Smooth muscle cell of the coronary artery (primary cell): ENCODE measurements around the gene CST11. TPM values are rescaled to one million over a fixed set of nuclear protein-coding genes. Genes with fewer than 3 reads are reported as not detected.

Experiments
- total RNA-seq: library from RNA; depleted of rRNA; stranded (reverse); fragments of >200 nt; gene quantifications from 2 replicates; pipeline ENCODE4 v1.2.3, GENCODE V29; 2014; ENCODE audit warnings: low replicate concordance

Gene CST11, protein sequence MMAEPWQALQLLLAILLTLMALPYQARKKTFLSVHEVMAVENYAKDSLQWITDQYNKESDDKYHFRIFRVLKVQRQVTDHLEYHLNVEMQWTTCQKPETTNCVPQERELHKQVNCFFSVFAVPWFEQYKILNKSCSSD
- not detected in 2 replicates for total RNA-seq

DNA sequence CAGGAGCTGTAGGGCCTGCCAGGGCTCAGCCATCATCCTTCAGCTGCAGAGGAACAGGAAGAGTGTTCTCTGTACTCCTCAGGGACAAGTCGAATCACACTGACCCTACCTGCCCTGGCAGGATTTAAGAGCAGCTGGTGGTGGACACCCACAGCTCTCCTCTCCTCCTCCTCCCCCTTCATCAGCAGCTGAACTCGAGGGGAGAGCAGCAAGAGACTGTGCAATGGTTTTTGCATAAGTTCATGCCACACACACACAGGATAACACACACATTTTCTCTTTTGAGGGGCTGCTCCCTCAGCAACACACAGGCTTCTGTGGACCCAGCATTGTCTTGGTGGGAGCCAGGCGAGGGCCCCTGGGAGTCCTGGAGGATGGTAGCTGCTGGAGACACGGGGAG is at the start of gene CST11:
CST11 (minus strand) TSS at position 101 of the 400 bp plus-strand sequence; CDS start at position 36, 65 bp downstream.

DNA sequence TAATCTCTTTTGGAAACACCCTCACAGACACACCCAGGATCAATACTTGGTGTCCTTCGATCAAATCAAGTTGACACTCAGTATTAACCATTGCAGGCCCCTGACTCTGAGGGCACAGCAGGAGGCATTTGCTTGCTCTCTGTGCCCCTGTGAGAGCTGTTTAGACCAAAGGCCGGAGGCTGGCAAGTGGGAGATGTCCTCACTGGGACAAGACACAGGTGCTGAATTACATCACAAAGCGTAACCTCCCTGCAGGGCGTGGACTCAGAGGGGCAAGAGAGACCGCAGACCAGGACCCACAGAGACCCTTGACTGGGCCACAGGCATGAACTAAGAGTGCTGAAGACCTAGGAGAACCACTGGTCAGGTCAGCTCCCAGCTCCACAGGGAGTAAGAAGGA is 38.1 kb upstream of the CST11 start, which contains the start of gene CST8:
CST8 (plus strand) TSS at position 301 of the 400 bp plus-strand sequence. CDS start 551 bp downstream, outside the sequence.

DNA sequence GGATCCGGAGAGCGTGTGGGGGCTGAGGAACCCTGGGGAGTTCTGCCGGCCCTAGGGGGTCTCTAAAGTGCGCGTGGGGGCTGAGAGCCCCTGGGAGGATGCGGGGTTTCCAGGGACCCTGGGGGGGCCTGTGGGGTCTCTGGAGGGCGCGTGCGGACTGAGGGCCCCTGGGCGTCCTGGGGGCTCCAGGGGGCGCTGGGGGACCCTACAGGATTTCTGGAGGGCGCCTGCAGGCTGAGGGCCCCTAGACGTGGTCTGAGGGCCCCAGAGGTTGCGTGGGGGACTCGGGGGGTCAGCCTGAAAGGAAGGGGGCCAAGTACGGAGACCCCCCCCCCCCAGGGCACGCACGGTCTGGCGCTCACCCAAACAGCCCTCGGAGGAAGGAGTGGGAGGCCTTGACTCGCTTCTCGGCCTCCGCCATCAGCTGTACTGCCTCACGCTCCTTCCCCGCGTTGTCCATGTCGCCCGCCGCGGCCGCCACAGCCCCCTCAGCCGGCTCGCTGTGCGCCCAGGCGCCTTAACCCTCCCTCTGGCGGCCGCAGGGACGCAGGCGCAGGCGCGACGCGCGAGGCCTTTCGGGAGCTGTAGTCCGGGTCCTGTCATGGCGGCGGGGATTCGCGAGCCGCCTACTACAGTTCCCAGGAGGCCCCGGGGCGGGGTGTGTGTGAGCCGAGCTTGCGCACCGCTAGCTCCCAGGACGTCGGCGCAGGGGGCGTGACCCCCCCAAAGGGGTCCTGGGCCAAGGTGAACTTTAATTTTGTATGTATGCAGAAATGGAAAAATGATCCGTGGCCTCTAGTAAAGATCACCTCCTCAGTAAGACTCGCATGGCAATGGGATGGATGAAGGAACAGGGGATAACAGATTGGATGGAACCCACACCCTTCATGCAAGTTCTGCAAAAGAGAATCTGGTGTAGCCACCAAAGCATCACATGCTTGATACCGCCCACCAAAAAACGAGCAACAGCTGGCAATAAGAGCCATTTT is 31.4 kb downstream of the CST11 start, which contains the start of gene NAPB:
NAPB (minus strand) TSS at position 546 of the 989 bp plus-strand sequence; CDS start at position 460, 86 bp downstream.

Other genes with a start within 250 kb of the CST11 start
- 7.6 and 26.9 TPM in 2 replicates for gene NXT1, start 102.1 kb downstream of the CST11 start, total RNA-seq
- 38.2 and 42.1 TPM in 2 replicates for gene GZF1, start 90.7 kb downstream of the CST11 start, total RNA-seq
- gene NAPB, start 31.4 kb downstream of the CST11 start, total RNA-seq: 7.5 and 7.8 TPM in 2 replicates
- gene CSTL1, start 13.2 kb downstream of the CST11 start, total RNA-seq: not detected in 2 replicates
- not detected in 2 replicates for gene CST8, start 38.2 kb upstream of the CST11 start, total RNA-seq
- gene CST9L, start 115.6 kb upstream of the CST11 start, total RNA-seq: not detected in 2 replicates
- gene CST9, start 153.0 kb upstream of the CST11 start, total RNA-seq: not detected in 2 replicates
- gene CST3, start 185.1 kb upstream of the CST11 start, total RNA-seq: 189 and 222 TPM in 2 replicates
- 0.60 TPM in 1 of 2 replicates, not detected in the other for gene CST4, start 236.2 kb upstream of the CST11 start, total RNA-seq